B cell (primary cell): ENCODE results near the gene CDC25A.

Experiments used
- CTCF ChIP-seq: fragments of 200-600 bp; IDR thresholded peaks from one replicate; pipeline ENCODE4 v1.8.0; 2022; ENCODE audit warnings: antibody characterized with exemption, mild to moderate bottlenecking
- EZH2 ChIP-seq: IDR thresholded peaks from 2 replicates; pipeline ENCODE4 v1.6.1; 2012; ENCODE audit warnings: borderline replicate concordance, low read depth, mild to moderate bottlenecking, moderate library complexity, low read length; ENCODE audit not compliant: insufficient read depth, poor library complexity, severe bottlenecking

GRCh38 chr3:48110463-48110862 lies 77.8 kb downstream of the CDC25A start:
- TF ChIP-seq CTCF: no peak
- TF ChIP-seq EZH2: no peak
